GM12878 (cell line): ENCODE results near the gene PDE1C. TPM values are rescaled to one million over a fixed set of nuclear protein-coding genes. Genes with fewer than 3 reads are reported as not detected.

ENCODE experiments used
- ATAC-seq: fragments of 200-7000 bp; cut with Tn5 transposase; 3 replicates; pipeline ENCODE4 v1.9.1; 2020; ENCODE audit warnings: mild to moderate bottlenecking, moderate library complexity
- BruUV-seq: library from RNA; stranded (reverse); fragments of 400-500 nt; replicated peaks from 2 replicates; lab custom pipeline; 2021; lab: Mats Ljungman, UMichigan
- CTCF ChIA-PET: fragments of 300-600 bp; sonication (Branson Sonifier 250); formaldehyde crosslinking; extraction: SDS; loops from one replicate; lab custom pipeline; 2021; ENCODE audit warnings: inconsistent platforms; lab: Yijun Ruan, JAX
- POLR2A ChIA-PET: fragments of 350-600 bp; formaldehyde crosslinking; extraction: SDS; loops from one replicate; lab custom pipeline; 2021; ENCODE audit warnings: inconsistent platforms; lab: Charles Lee
- RAD21 ChIA-PET: fragments of 300-600 bp; sonication (Branson Sonifier 250); formaldehyde crosslinking; loops from one replicate; lab custom pipeline; 2023; ENCODE audit warnings: antibody characterized with exemption; ENCODE audit not compliant: unreplicated experiment; lab: Charles Lee
- SMC1A ChIA-PET: fragments of 300-600 bp; sonication (Branson Sonifier 250); formaldehyde crosslinking; loops from one replicate; lab custom pipeline; 2023; ENCODE audit not compliant: unreplicated experiment, uncharacterized antibody; lab: Charles Lee
- DNase-seq: peaks from one replicate; pipeline ENCODE4 v3.0.0-alpha.2; 2011; ENCODE audit warnings: low read depth, low spot score
- FAIRE-seq: peaks from 3 replicates; lab custom pipeline; 2011; peaks lifted over from hg19 to GRCh38; lab: Jason Lieb, UNC
- H2AFZ ChIP-seq: 2 replicates; pipeline ENCODE4 v1.6.0; 2011; ENCODE audit warnings: low read depth, low read length, control low read depth; ENCODE audit not compliant: control insufficient read depth
- H3K27ac ChIP-seq: 2 replicates; pipeline ENCODE4 v1.5.1; 2011; ENCODE audit warnings: control low read depth; ENCODE audit not compliant: control insufficient read depth, insufficient read depth
- H3K27me3 ChIP-seq, 2 experiments: replicated peaks in 1 of 2; 2 replicates each; pipeline versions ENCODE4 v1.6.0 to v1.6.1; 2011; ENCODE audit warnings: low read length in 1 of 2; ENCODE audit not compliant: control insufficient read depth in 2 of 2, insufficient read depth in 2 of 2
- H3K36me3 ChIP-seq, 2 experiments: 2 replicates each; pipeline ENCODE4 v1.5.1; 2011; ENCODE audit warnings: low read length in 1 of 2; ENCODE audit not compliant: control insufficient read depth in 2 of 2, insufficient read depth in 2 of 2
- H3K4me1 ChIP-seq: 2 replicates; pipeline ENCODE4 v1.6.1; 2011; ENCODE audit warnings: mild to moderate bottlenecking, low read length, moderate library complexity, mixed read lengths; ENCODE audit not compliant: control insufficient read depth, insufficient read depth
- H3K4me2 ChIP-seq: 2 replicates; pipeline ENCODE4 v1.6.0; 2011; ENCODE audit warnings: control low read depth; ENCODE audit not compliant: control insufficient read depth, insufficient read depth
- H3K4me3 ChIP-seq: fragments of 200-600 bp; sonication (generic); 2 replicates; pipeline ENCODE4 v1.5.1; 2016
- H3K79me2 ChIP-seq: 2 replicates; pipeline ENCODE4 v1.6.0; 2011; ENCODE audit warnings: low read length; ENCODE audit not compliant: control insufficient read depth, insufficient read depth
- H3K9ac ChIP-seq: 2 replicates; pipeline ENCODE4 v1.8.0; 2011; ENCODE audit warnings: low read length, control low read depth, mixed read lengths; ENCODE audit not compliant: control insufficient read depth, insufficient read depth
- H3K9me3 ChIP-seq: replicated peaks from 3 replicates; pipeline ENCODE4 v1.5.1; 2011; ENCODE audit warnings: mild to moderate bottlenecking, low read length; ENCODE audit not compliant: control insufficient read depth, insufficient read depth
- H4K20me1 ChIP-seq: 2 replicates; pipeline ENCODE4 v1.6.0; 2011; ENCODE audit not compliant: control insufficient read depth, insufficient read depth
- ETV6 ChIP-seq, 2 experiments: fragments of 450-650 bp in 1 of 2; IDR thresholded peaks in 1 of 2; conservative IDR thresholded peaks in 1 of 2; 2 replicates each; pipeline ENCODE4 v1.6.1; 2014; ENCODE audit warnings: antibody characterized with exemption in 1 of 2, borderline replicate concordance in 1 of 2, low read depth in 1 of 2, mild to moderate bottlenecking in 1 of 2, moderate library complexity in 1 of 2
- HDAC6 ChIP-seq: fragments of 200-600 bp; sonication (generic); IDR thresholded peaks from one replicate; pipeline ENCODE4 v1.8.0; 2017; ENCODE audit warnings: antibody characterized with exemption; ENCODE audit not compliant: unreplicated experiment
- HDGF ChIP-seq: fragments of 450-650 bp; IDR thresholded peaks from 2 replicates; pipeline ENCODE4 v1.6.1; 2016; ENCODE audit warnings: antibody characterized with exemption
- JUNB ChIP-seq: IDR thresholded peaks from 2 replicates; pipeline ENCODE4 v1.6.1; 2016; ENCODE audit warnings: antibody characterized with exemption, mild to moderate bottlenecking
- SMC3 ChIP-seq: IDR thresholded peaks from 2 replicates; pipeline ENCODE4 v1.6.1; 2011; ENCODE audit warnings: low read length, improper control_type of control experiment, borderline replicate concordance
- SRF ChIP-seq, 2 experiments: IDR thresholded peaks; 2 replicates each; pipeline ENCODE4 v1.6.1; 2011; ENCODE audit warnings: low read depth in 2 of 2, low read length in 2 of 2, mild to moderate bottlenecking in 1 of 2, moderate library complexity in 1 of 2
- WGBS: methylation state at CpG from one replicate; pipeline ENCODE4 v1.1.6; 2016; ENCODE audit warnings: low lambda C conversion rate; ENCODE audit not compliant: insufficient replicate concordance, insufficient coverage; ENCODE audit errors: missing lambda C conversion rate; 5-methylcytosine and 5-hydroxymethylcytosine counted together
- in situ Hi-C: fragments of 300-500 bp; cut with MboI; formaldehyde crosslinking; loops from 9 replicates; pipeline ENCODE4 v1.14.3; 2018; ENCODE audit warnings: mixed read lengths
- intact Hi-C: fragments of 100-400 bp; cut with micrococcal nuclease; formaldehyde crosslinking; loops from one replicate; pipeline ENCODE4 v1.14.2; 2022; ENCODE audit not compliant: unreplicated experiment
- polyA plus RNA-seq, 11 experiments: library from polyadenylated mRNA; depleted of rRNA in 4 of 11; unstranded in 6 of 11; stranded (reverse) in 5 of 11; fragments of >200 nt; fragmentation: Nextera tagmentation in 4 of 11; fragmentation: Illumina TruSeq in 1 of 11; extraction: Ambion mirVana in 4 of 11; extraction: Trizol in 1 of 11; gene quantifications; 1 replicate in 1 of 11; 2 replicates in 10 of 11; pipeline versions ENCODE4 v1.2.1 to v1.2.3, GENCODE V29; 2011 to 2016; ENCODE audit warnings: inconsistent platforms in 2 of 11, missing spikeins in 2 of 11, low read depth in 1 of 11
- total RNA-seq, 4 experiments: library from RNA; depleted of rRNA in 3 of 4; stranded (reverse); fragments of >200 nt in 3 of 4; fragmentation: Illumina TruSeq in 1 of 4; extraction: Trizol in 1 of 4; gene quantifications; 2 replicates each; pipeline versions ENCODE4 v1.2.1 to v1.2.3, GENCODE V29; 2013 to 2021
- TF ChIP-seq, protein P1 (sequence below): IDR thresholded peaks from 2 replicates; pipeline ENCODE4 v1.6.1; 2011; ENCODE audit warnings: mild to moderate bottlenecking, low read depth, low read length, moderate library complexity; ENCODE audit not compliant: insufficient replicate concordance
- TF ChIP-seq, protein P2 (sequence below): fragments of 450-650 bp; IDR thresholded peaks from 2 replicates; pipeline ENCODE4 v1.6.1; 2014; ENCODE audit warnings: mild to moderate bottlenecking

Gene PDE1C
- total and polyA plus RNA-seq, 10 of the 15 experiments (the other 5 are each of a cell fraction or from before 2014, with no cell fraction given): 0.29 to 2.3 (median 0.70) TPM

DNA sequence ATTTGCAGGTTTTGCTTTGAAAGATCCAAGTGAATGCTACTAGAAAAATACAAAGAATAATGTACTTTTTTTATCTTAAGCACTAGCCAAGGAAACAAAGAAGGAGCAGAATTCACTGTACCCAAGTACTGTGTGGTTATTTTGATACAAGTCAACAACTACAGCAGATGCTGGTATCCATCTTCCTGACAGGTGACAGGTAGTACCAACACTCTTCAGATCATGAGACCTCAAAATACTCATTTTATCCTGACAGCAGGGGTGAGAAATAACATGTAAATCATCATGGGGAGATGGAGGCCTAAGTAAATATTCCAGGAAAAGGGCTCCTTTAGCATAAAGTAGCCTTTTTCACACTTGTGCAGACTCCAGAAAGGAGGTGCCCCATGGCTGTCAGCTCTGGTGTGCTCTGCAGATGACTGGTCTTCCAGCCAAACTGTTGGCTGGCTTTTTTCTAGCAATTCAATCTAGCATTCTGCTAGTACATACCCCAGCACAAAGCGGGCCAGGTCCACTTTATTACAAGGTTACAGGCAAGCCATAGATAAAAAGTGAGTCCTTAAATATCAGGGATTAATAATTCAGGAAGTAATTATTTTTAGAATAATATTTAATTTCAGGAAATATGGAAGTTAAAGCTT lies 90.4 kb downstream of the PDE1C start:
- intact Hi-C loops: no loop called here
- ATAC-seq: no peak

More for the DNA sequence above, 90.4 kb downstream of the PDE1C start:
- Histone ChIP-seq H3K79me2 (no peaks in the 10 kb centered on the region), H3K36me3 (no peaks in the 10 kb centered on the region), H3K9ac (no peak overlapping the region), H3K9me3 (no peaks in the 10 kb centered on the region; the same call in 2 of the 3 replicates), H3K27me3 (no peaks in the 10 kb centered on the region; a peak in 1 of 4 replicates), H3K27ac (no peak overlapping the region), H3K4me2 (no peak overlapping the region), H3K4me1 (no peaks in the 10 kb centered on the region), H2AFZ (no peak overlapping the region), H4K20me1 (no peaks in the 10 kb centered on the region), H3K4me3 (no peak overlapping the region)
- no TSS peak for BruUV-seq
- ChIA-PET RAD21 (no interaction called here), SMC1A (interaction anchor here (0.6 kb wide), 1 partner anchor 31 kb away, joined by 4 read pairs; no protein-coding TSS in a partner anchor), POLR2A (no interaction called here), CTCF (no interaction called here)
- in situ Hi-C loops: no loop called here
- TF ChIP-seq SMC3 (no peak), ETV6 (conservative IDR thresholded peaks at IDR 0.05 in 1 of 2, IDR thresholded peaks at IDR 0.05 in 1 of 2; ENCODE audit: borderline replicate concordance in 1 of 2, low read depth in 1 of 2) (no peak), HDAC6 (no peak), HDGF (no peak), JUNB (no peak), SRF (IDR thresholded peaks at IDR 0.05; ENCODE audit: low read depth in 2 of 2, low read length in 2 of 2) (no peak)
- TF ChIP-seq, protein P1, sequence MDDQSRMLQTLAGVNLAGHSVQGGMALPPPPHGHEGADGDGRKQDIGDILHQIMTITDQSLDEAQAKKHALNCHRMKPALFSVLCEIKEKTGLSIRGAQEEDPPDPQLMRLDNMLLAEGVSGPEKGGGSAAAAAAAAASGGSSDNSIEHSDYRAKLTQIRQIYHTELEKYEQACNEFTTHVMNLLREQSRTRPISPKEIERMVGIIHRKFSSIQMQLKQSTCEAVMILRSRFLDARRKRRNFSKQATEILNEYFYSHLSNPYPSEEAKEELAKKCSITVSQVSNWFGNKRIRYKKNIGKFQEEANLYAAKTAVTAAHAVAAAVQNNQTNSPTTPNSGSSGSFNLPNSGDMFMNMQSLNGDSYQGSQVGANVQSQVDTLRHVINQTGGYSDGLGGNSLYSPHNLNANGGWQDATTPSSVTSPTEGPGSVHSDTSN: no peak
- TF ChIP-seq, protein P2, sequence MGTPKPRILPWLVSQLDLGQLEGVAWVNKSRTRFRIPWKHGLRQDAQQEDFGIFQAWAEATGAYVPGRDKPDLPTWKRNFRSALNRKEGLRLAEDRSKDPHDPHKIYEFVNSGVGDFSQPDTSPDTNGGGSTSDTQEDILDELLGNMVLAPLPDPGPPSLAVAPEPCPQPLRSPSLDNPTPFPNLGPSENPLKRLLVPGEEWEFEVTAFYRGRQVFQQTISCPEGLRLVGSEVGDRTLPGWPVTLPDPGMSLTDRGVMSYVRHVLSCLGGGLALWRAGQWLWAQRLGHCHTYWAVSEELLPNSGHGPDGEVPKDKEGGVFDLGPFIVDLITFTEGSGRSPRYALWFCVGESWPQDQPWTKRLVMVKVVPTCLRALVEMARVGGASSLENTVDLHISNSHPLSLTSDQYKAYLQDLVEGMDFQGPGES: no peak
- WGBS: 0% methylated on average over 1 of the region's 1 CpG
- no peak for DNase-seq
- no peak for FAIRE-seq
